CD4-positive, alpha-beta T cell (primary cell): ENCODE measurements around the gene IPO9. TPM values are rescaled to one million over a fixed set of nuclear protein-coding genes. Genes with fewer than 3 reads are reported as not detected.

Experiments used
- ATAC-seq: fragments of 200-7000 bp; cut with Tn5 transposase; one replicate; pipeline ENCODE4 v1.10.0; 2022; ENCODE audit warnings: mild to moderate bottlenecking; ENCODE audit not compliant: poor library complexity
- CTCF ChIA-PET: fragments of 350-600 bp; sonication (Branson Sonifier 250); formaldehyde crosslinking; loops from one replicate; lab custom pipeline; 2021; ENCODE audit warnings: antibody characterized with exemption, inconsistent platforms; lab: Charles Lee
- POLR2A ChIA-PET: fragments of 350-600 bp; sonication (Branson Sonifier 250); formaldehyde crosslinking; loops from one replicate; lab custom pipeline; 2021; ENCODE audit warnings: antibody characterized with exemption, inconsistent platforms; lab: Charles Lee
- DNase-seq, 14 experiments: peaks; one replicate each; pipeline ENCODE4 v3.0.0-alpha.2; 2013 to 2020; ENCODE audit warnings: mixed read lengths in 2 of 14
- H3K27ac ChIP-seq, 2 donors: one replicate each; pipeline versions ENCODE4 v1.5.1 to v1.7.0; 2013; ENCODE audit warnings: low read length in 2 of 2, low read depth in 1 of 2, mild to moderate bottlenecking in 1 of 2
- H3K27me3 ChIP-seq, 2 experiments: 1 replicate in 1 of 2; 2 replicates in 1 of 2; pipeline versions ENCODE4 v1.6.1 to v1.7.0; 2013; ENCODE audit warnings: low read length in 2 of 2, control low read depth in 1 of 2, mild to moderate bottlenecking in 1 of 2, moderate library complexity in 1 of 2; ENCODE audit not compliant: insufficient read depth in 2 of 2, control insufficient read depth in 1 of 2
- H3K36me3 ChIP-seq: one replicate; pipeline ENCODE4 v1.6.1; 2013; ENCODE audit warnings: low read length, control low read depth; ENCODE audit not compliant: insufficient read depth
- H3K4me1 ChIP-seq: one replicate; pipeline ENCODE4 v1.6.1; 2013; ENCODE audit warnings: low read length, control low read depth; ENCODE audit not compliant: insufficient read depth
- H3K4me3 ChIP-seq: one replicate; pipeline ENCODE4 v1.5.1; 2013; ENCODE audit warnings: mild to moderate bottlenecking, low read length, moderate library complexity
- H3K9me3 ChIP-seq, 2 experiments: 1 replicate in 1 of 2; 2 replicates in 1 of 2; pipeline versions ENCODE4 v1.6.1 to v1.7.0; 2013; ENCODE audit warnings: low read length in 2 of 2, mild to moderate bottlenecking in 2 of 2, control low read depth in 1 of 2, moderate library complexity in 1 of 2; ENCODE audit not compliant: control insufficient read depth in 1 of 2, insufficient read depth in 1 of 2
- H3K27ac Mint-ChIP-seq: one replicate; pipeline ENCODE4 v1.8.0; 2020; ENCODE audit warnings: mixed read lengths
- H3K27me3 Mint-ChIP-seq: one replicate; pipeline ENCODE4 v1.8.0; 2021; ENCODE audit warnings: mixed read lengths
- H3K36me3 Mint-ChIP-seq: one replicate; pipeline ENCODE4 v1.8.0; 2021; ENCODE audit warnings: low read depth, mixed read lengths
- H3K4me1 Mint-ChIP-seq: one replicate; pipeline ENCODE4 v1.8.0; 2021; ENCODE audit warnings: low read depth, mixed read lengths
- H3K4me3 Mint-ChIP-seq: one replicate; pipeline ENCODE4 v1.8.0; 2020; ENCODE audit warnings: mild to moderate bottlenecking, mixed read lengths
- H3K9me3 Mint-ChIP-seq: one replicate; pipeline ENCODE4 v1.8.0; 2020; ENCODE audit warnings: mixed read lengths
- CTCF ChIP-seq: fragments of 200-600 bp; IDR thresholded peaks from one replicate; pipeline ENCODE4 v1.8.0; 2022; ENCODE audit warnings: antibody characterized with exemption, mild to moderate bottlenecking
- intact Hi-C, 2 experiments: fragments of 100-400 bp; cut with DNase I in 1 of 2; cut with micrococcal nuclease in 1 of 2; formaldehyde crosslinking; loops; one replicate each; pipeline versions ENCODE4 v1.15.1 to v1.9.0; 2023 to 2025; cut with DNase I, micrococcal nuclease
- total RNA-seq, 174 experiments: library from RNA in 2 of 174; stranded (reverse) in 2 of 174; gene quantifications; one replicate each; pipeline ENCODE4 v1.2.3 and lab custom pipeline; 2021 to 2026

The IPO9 gene
- total RNA-seq, 2 experiments from 2014 or later, result 17.1 to 20.1 TPM

- Mint-ChIP-seq H3K4me1 (no peaks in the 10 kb centered on the region), H3K27ac (no peak overlapping the region), H3K27me3 (peaks cover 15% of the 10 kb centered on the region), H3K36me3 (no peaks in the 10 kb centered on the region), H3K4me3 (no peak overlapping the region), H3K9me3 (no peaks in the 10 kb centered on the region)
- ATAC-seq (no peak), DNase-seq (peak in 2 of 14 experiments; percentile 37 to 49)
- Histone ChIP-seq H3K36me3 (no peaks in the 10 kb centered on the region), H3K27me3 (peaks cover 13 to 15% of the 10 kb centered on the region in 2 experiments), H3K27ac (no peak overlapping the region), H3K9me3 (peaks cover 0 to 6% of the 10 kb centered on the region in 2 experiments), H3K4me1 (peaks cover 6% of the 10 kb centered on the region), H3K4me3 (no peak overlapping the region)
- ChIA-PET POLR2A (no interaction called here), CTCF (interaction anchor here (1.0 to 1.1 kb wide), 2 partner anchors 12 to 55 kb away, joined by 4 read pairs; partner anchors contain the start of gene IPO9)
- intact Hi-C loops, result no loop called here
- no peak for TF ChIP-seq CTCF
These were observed 54.8 kb downstream of the IPO9 start for GRCh38 chr1:201883786-201884185.

- TF ChIP-seq CTCF, result no peak
- H3K36me3 Mint-ChIP-seq, result no peaks in the 10 kb centered on the region
- Histone ChIP-seq H3K9me3 (peaks cover 0 to 6% of the 10 kb centered on the region in 2 experiments), H3K4me3 (no peak overlapping the region), H3K36me3 (no peaks in the 10 kb centered on the region), H3K27me3 (peaks cover 18 to 21% of the 10 kb centered on the region in 2 experiments), H3K27ac (no peak overlapping the region), H3K4me1 (peaks cover 12% of the 10 kb centered on the region)
- peaks cover 16% of the 10 kb centered on the region for H3K27me3 Mint-ChIP-seq
- CTCF ChIA-PET, result interaction anchor here (1.1 kb wide), 1 partner anchor 55 kb away, joined by 4 read pairs; the partner anchor contains the start of gene IPO9
- ATAC-seq, result no peak
- no peak overlapping the region for H3K27ac Mint-ChIP-seq
- no peak overlapping the region for H3K4me3 Mint-ChIP-seq
- H3K4me1 Mint-ChIP-seq, result peaks cover 1% of the 10 kb centered on the region
- no peaks in the 10 kb centered on the region for H3K9me3 Mint-ChIP-seq
- POLR2A ChIA-PET, result no interaction called here
- DNase-seq, result no peak
- intact Hi-C loops, result no loop called here
These were observed 55.5 kb downstream of the IPO9 start for GRCh38 chr1:201884425-201884824.

- no peaks in the 10 kb centered on the region for H3K36me3 Mint-ChIP-seq
- no peak for DNase-seq
- TF ChIP-seq CTCF, result no peak
These were observed 56.6 kb downstream of the IPO9 start for GRCh38 chr1:201885531-201886075.

More at GRCh38 chr1:201885531-201886075, 56.6 kb downstream of the IPO9 start:
- ChIA-PET CTCF (interaction anchor here (1.5 kb wide), 1 partner anchor 10 kb away, joined by 4 read pairs; no protein-coding TSS in a partner anchor), POLR2A (interaction anchor here (0.7 kb wide), 1 partner anchor 1642 kb away, joined by 3 read pairs; no protein-coding TSS in a partner anchor)
- no peak overlapping the region for H3K27ac ChIP-seq
- Mint-ChIP-seq H3K9me3 (no peaks in the 10 kb centered on the region), H3K4me1 (peaks cover 5% of the 10 kb centered on the region), H3K4me3 (no peak overlapping the region), H3K27me3 (peaks cover 27% of the 10 kb centered on the region), H3K27ac (no peak overlapping the region)
- H3K4me1 ChIP-seq, result peaks cover 15% of the 10 kb centered on the region
- intact Hi-C loops, result no loop called here
- H3K36me3 ChIP-seq, result no peaks in the 10 kb centered on the region
- H3K9me3 ChIP-seq, result peaks cover 0 to 10% of the 10 kb centered on the region in 2 experiments
- ATAC-seq, result no peak
- no peak overlapping the region for H3K4me3 ChIP-seq
- peaks cover 28 to 31% of the 10 kb centered on the region in 2 experiments for H3K27me3 ChIP-seq
